K562 (cell line): ENCODE measurements around the gene CAMSAP3. TPM values are rescaled to one million over a fixed set of nuclear protein-coding genes. Genes with fewer than 3 reads are reported as not detected.

ENCODE experiments used
- ATAC-seq: fragments of 200-7000 bp; cut with Tn5 transposase; 3 replicates; pipeline ENCODE4 v1.9.1; 2020; ENCODE audit warnings: moderate library complexity
- BruUV-seq: library from RNA; stranded (reverse); fragments of 400-500 nt; replicated peaks from 2 replicates; lab custom pipeline; 2021; lab: Mats Ljungman, UMichigan
- CTCF ChIA-PET: fragments of 300-600 bp; formaldehyde crosslinking; extraction: SDS; loops from one replicate; lab custom pipeline; 2021; ENCODE audit warnings: low intra/inter-chr PET ratio; lab: Yijun Ruan, JAX
- POLR2A ChIA-PET: fragments of 300-600, 350-650 bp; sonication (Branson Sonifier 250); formaldehyde crosslinking; extraction: SDS; loops from one replicate; lab custom pipeline; 2021; ENCODE audit warnings: antibody characterized with exemption, inconsistent platforms; lab: Yijun Ruan, JAX
- DNase-seq, 4 experiments: peaks; one replicate each; pipeline versions ENCODE4 v3.0.0 to v3.0.0-alpha.2; 2011 to 2018; ENCODE audit warnings: low spot score in 3 of 4, mixed read lengths in 3 of 4; ENCODE audit errors: extremely low read depth in 1 of 4
- FAIRE-seq: peaks from 2 replicates; lab custom pipeline; 2011; peaks lifted over from hg19 to GRCh38; lab: Jason Lieb, UNC
- H2AFZ ChIP-seq: 2 replicates; pipeline ENCODE4 v1.6.0; 2011; ENCODE audit warnings: low read depth, low read length, control low read depth, inconsistent platforms
- H3K27ac ChIP-seq: fragments of 200-600 bp; 3 replicates; pipeline ENCODE4 v1.8.0; 2011; ENCODE audit warnings: low read depth, mild to moderate bottlenecking, control low read depth, inconsistent platforms, low read length, moderate library complexity, mixed read lengths; ENCODE audit errors: extremely low read depth
- H3K27me3 ChIP-seq, 2 experiments: fragments of 300-600 bp in 1 of 2; 2 replicates in 1 of 2; 3 replicates in 1 of 2; pipeline versions ENCODE4 v1.6.0 to v1.8.0; 2011; ENCODE audit warnings: inconsistent platforms in 2 of 2, low read length in 2 of 2, mild to moderate bottlenecking in 1 of 2, mixed read lengths in 1 of 2, moderate library complexity in 1 of 2; ENCODE audit not compliant: control insufficient read depth in 2 of 2, insufficient read depth in 2 of 2
- H3K36me3 ChIP-seq: fragments of 300-600 bp; 3 replicates; pipeline ENCODE4 v1.8.0; 2011; ENCODE audit warnings: mild to moderate bottlenecking, low read length, inconsistent platforms; ENCODE audit not compliant: control insufficient read depth, insufficient read depth
- H3K4me1 ChIP-seq, 2 experiments: fragments of 200-600 bp in 1 of 2; replicated peaks in 1 of 2; 2 replicates in 1 of 2; 3 replicates in 1 of 2; pipeline versions ENCODE4 v1.5.1 to v1.8.0; 2011; ENCODE audit warnings: inconsistent platforms in 2 of 2, low read length in 2 of 2, mild to moderate bottlenecking in 1 of 2, mixed read lengths in 1 of 2, moderate library complexity in 1 of 2; ENCODE audit not compliant: control insufficient read depth in 2 of 2, insufficient read depth in 2 of 2
- H3K4me2 ChIP-seq: 2 replicates; pipeline ENCODE4 v1.6.1; 2011; ENCODE audit warnings: low read length, control low read depth, inconsistent platforms, mixed read lengths; ENCODE audit not compliant: insufficient read depth
- H3K4me3 ChIP-seq: fragments of 200-600 bp; sonication (generic), shearing (Covaris generic); 2 replicates; pipeline ENCODE4 v1.5.1; 2016; ENCODE audit warnings: control low read depth, inconsistent platforms
- H3K79me2 ChIP-seq: fragments of 200-600 bp; 3 replicates; pipeline ENCODE4 v1.8.0; 2011; ENCODE audit warnings: low read length, inconsistent platforms; ENCODE audit not compliant: control insufficient read depth, insufficient read depth
- H3K9ac ChIP-seq, 2 experiments: 2 replicates each; pipeline versions ENCODE4 v1.6.0 to v1.6.1; 2011; ENCODE audit warnings: low read depth in 2 of 2, low read length in 2 of 2, control low read depth in 1 of 2, inconsistent platforms in 1 of 2, mild to moderate bottlenecking in 1 of 2, mixed read lengths in 1 of 2; ENCODE audit not compliant: insufficient read depth in 1 of 2
- H3K9me1 ChIP-seq: one replicate; pipeline ENCODE4 v1.6.0; 2011; ENCODE audit warnings: inconsistent platforms, mild to moderate bottlenecking, low read length, moderate library complexity; ENCODE audit not compliant: control insufficient read depth, insufficient read depth
- H3K9me3 ChIP-seq: replicated peaks from 2 replicates; pipeline ENCODE4 v1.5.1; 2011; ENCODE audit warnings: low read depth, low read length, inconsistent platforms; ENCODE audit not compliant: control insufficient read depth, insufficient read depth
- H4K20me1 ChIP-seq: replicated peaks from 2 replicates; pipeline ENCODE4 v1.6.1; 2011; ENCODE audit warnings: low read length, inconsistent platforms, mixed read lengths; ENCODE audit not compliant: control insufficient read depth, insufficient read depth
- ATF3 ChIP-seq, 2 experiments: fragments of 450-650 bp in 1 of 2; sonication (generic) in 1 of 2; formaldehyde crosslinking in 1 of 2; IDR thresholded peaks in 1 of 2; conservative IDR thresholded peaks in 1 of 2; 2 replicates each; pipeline versions ENCODE4 v1.6.1 to v1.8.1; 2016 to 2023; ENCODE audit warnings: mild to moderate bottlenecking in 2 of 2, moderate library complexity in 2 of 2, inconsistent platforms in 1 of 2, missing genetic modification reagents in 1 of 2
- CBX3 ChIP-seq, 2 experiments: IDR thresholded peaks; 1 replicate in 1 of 2; 2 replicates in 1 of 2; pipeline ENCODE4 v1.6.1; 2012; ENCODE audit warnings: inconsistent platforms in 2 of 2, low read length in 2 of 2, borderline replicate concordance in 1 of 2, control low read depth in 1 of 2
- CCNT2 ChIP-seq: IDR thresholded peaks from 2 replicates; pipeline ENCODE4 v1.6.1; 2011; ENCODE audit warnings: borderline replicate concordance, low read depth, mild to moderate bottlenecking, moderate library complexity, mixed read lengths, low read length; ENCODE audit not compliant: insufficient read length; ENCODE audit errors: extremely low read depth
- CHD2 ChIP-seq: IDR thresholded peaks from 2 replicates; pipeline ENCODE4 v1.6.1; 2011; ENCODE audit warnings: low read depth, low read length
- FOS ChIP-seq: IDR thresholded peaks from 3 replicates; pipeline ENCODE4 v1.6.1; 2011; ENCODE audit not compliant: insufficient read length; ENCODE audit errors: extremely low read depth
- HLTF ChIP-seq: fragments of 450-650 bp; IDR thresholded peaks from 2 replicates; pipeline ENCODE4 v1.6.1; 2016
- OTX1 ChIP-seq: fragments of 450-650 bp; formaldehyde crosslinking; IDR thresholded peaks from 2 replicates; pipeline ENCODE4 v1.4.0; 2022; ENCODE audit warnings: mild to moderate bottlenecking
- SMAD2 ChIP-seq: fragments of 150-350 bp; IDR thresholded peaks from 2 replicates; pipeline ENCODE4 v1.6.1; 2014; ENCODE audit warnings: low read depth, mild to moderate bottlenecking, low read length
- SRSF7 ChIP-seq: fragments of 200-400 bp; formaldehyde crosslinking; optimal IDR thresholded peaks from 2 replicates; pipeline ENCODE3; 2017; ENCODE audit warnings: mild to moderate bottlenecking, low read depth, low read length
- TOE1 ChIP-seq, 2 experiments: fragments of 450-650 bp in 1 of 2; sonication (generic) in 1 of 2; formaldehyde crosslinking in 1 of 2; IDR thresholded peaks; 2 replicates each; pipeline versions ENCODE4 v1.7.1 to v1.8.0; 2016 to 2022; ENCODE audit warnings: borderline replicate concordance in 2 of 2, mild to moderate bottlenecking in 2 of 2, antibody characterized with exemption in 1 of 2, inconsistent platforms in 1 of 2, low read depth in 1 of 2, missing genetic modification reagents in 1 of 2, moderate library complexity in 1 of 2
- ZBTB11 ChIP-seq, 3 experiments: fragments of 200-800 bp in 1 of 3; fragments of 250-450 bp in 1 of 3; fragments of 450-650 bp in 1 of 3; sonication (Bioruptor Pico) in 1 of 3; sonication (Bioruptor generic) in 1 of 3; formaldehyde crosslinking in 1 of 3; IDR thresholded peaks; 2 replicates each; pipeline versions ENCODE4 v1.6.1 to v1.8.0; 2016 to 2022; ENCODE audit warnings: mild to moderate bottlenecking in 2 of 3, missing genetic modification characterization in 2 of 3, missing compliant biosample characterization in 1 of 3, moderate library complexity in 1 of 3
- ZNF717 ChIP-seq: fragments of 250-450 bp; sonication (Bioruptor Pico); IDR thresholded peaks from 2 replicates; pipeline ENCODE4 v1.5.0; 2021
- ZNF75A ChIP-seq: fragments of 450-650 bp; formaldehyde crosslinking; IDR thresholded peaks from 2 replicates; pipeline ENCODE4 v1.4.0; 2020; ENCODE audit warnings: mild to moderate bottlenecking
- WGBS: fragments of 100-300 bp; shearing (Covaris generic); methylation state at CpG from one replicate; pipeline ENCODE4 v1.1.6; 2016; ENCODE audit warnings: low coverage, mixed read lengths; ENCODE audit not compliant: insufficient coverage; ENCODE audit errors: missing lambda C conversion rate; 5-methylcytosine and 5-hydroxymethylcytosine counted together
- in situ Hi-C: fragments of 300-500 bp; cut with MboI; formaldehyde crosslinking; loops from 4 replicates; pipeline ENCODE4 v1.15.0; 2018; ENCODE audit warnings: inconsistent platforms, mixed read lengths
- intact Hi-C: fragments of 100-400 bp; cut with micrococcal nuclease; formaldehyde crosslinking; loops from 2 replicates; pipeline ENCODE4 v1.14.2; 2022
- polyA plus RNA-seq, 8 experiments: library from polyadenylated mRNA; depleted of rRNA in 4 of 8; stranded (reverse) in 5 of 8; unstranded in 3 of 8; fragments of >200 nt; fragmentation: Nextera tagmentation in 2 of 8; fragmentation: Illumina TruSeq in 1 of 8; extraction: Ambion mirVana in 2 of 8; extraction: Trizol in 1 of 8; gene quantifications; 2 replicates each; pipeline versions ENCODE4 v1.2.1 to v1.2.3, GENCODE V29; 2011 to 2014; ENCODE audit warnings: inconsistent platforms in 1 of 8, missing spikeins in 1 of 8
- total RNA-seq, 7 experiments: library from RNA; depleted of rRNA in 6 of 7; stranded (reverse); fragments of >200 nt in 6 of 7; fragmentation: Illumina TruSeq in 2 of 7; extraction: Trizol in 2 of 7; gene quantifications; 2 replicates each; pipeline versions ENCODE4 v1.2.1 to v1.2.3, GENCODE V29; 2011 to 2021; ENCODE audit warnings: low replicate concordance in 1 of 7
- TF ChIP-seq, protein P1 (sequence below): fragments of 250-450 bp; sonication (Bioruptor Pico); IDR thresholded peaks from 2 replicates; pipeline ENCODE4 v1.8.0; 2022; ENCODE audit warnings: inconsistent platforms, mild to moderate bottlenecking, moderate library complexity, borderline replicate concordance

Gene CAMSAP3
- total and polyA plus RNA-seq, 9 of the 15 experiments (the other 6 are each of a cell fraction or from before 2014, with no cell fraction given) = 0.01 to 0.89 (median 0.22) TPM; not detected in 1

DNA sequence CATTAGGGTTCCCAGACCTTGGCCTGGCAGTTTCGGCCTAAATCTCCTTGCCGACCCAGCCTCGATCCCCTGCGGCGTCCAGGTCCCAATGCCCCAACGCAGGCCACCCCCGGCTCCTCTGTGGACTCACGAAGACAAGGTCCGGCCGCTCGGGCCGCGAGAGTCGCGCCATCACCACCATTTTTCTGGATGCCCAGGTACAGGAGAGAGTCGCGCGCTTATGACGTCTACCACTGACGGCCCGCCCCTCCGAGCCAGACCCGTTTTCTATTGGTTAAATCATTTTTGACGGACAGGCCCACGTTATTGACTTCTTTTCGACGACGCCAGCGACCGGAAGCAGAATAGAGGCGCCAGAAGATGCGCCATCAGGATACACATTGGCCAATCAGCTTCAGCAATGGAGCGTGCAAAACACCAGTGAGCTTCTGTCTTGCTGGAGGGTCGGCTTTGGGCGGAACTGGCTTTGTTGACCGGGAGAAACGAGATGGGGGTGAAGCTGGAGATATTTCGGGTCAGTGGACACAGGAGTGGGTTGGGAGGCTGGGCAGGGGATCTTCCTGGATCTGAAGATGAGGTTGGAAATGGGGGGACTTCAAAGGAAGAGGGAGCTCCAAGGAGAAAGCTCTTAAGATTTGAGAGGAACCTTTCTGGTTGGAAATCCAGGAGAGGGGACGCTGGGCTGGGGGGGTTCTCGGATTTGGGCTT lies 33.8 kb downstream of the CAMSAP3 start, which contains the start of the genes PET100 and XAB2:
PET100 (plus strand) TSS at position 447 of the 708 bp plus-strand sequence; CDS start at position 488, 41 bp downstream.
XAB2 (minus strand) TSS at position 199 of the 708 bp plus-strand sequence; CDS start at position 181, 18 bp downstream.
- no peaks in the 10 kb centered on the region for H3K27me3 ChIP-seq
- CTCF ChIA-PET = interaction anchor here (0.7 kb wide), 1 partner anchor 200 kb away, joined by 4 read pairs; the partner anchor contains the start of gene EVI5L
- H3K9ac ChIP-seq = peak within 1 kb of the TSS; percentile 95
- no peaks in the 10 kb centered on the region for H4K20me1 ChIP-seq
- H3K4me1 ChIP-seq = peaks cover 8 to 32% of the 10 kb centered on the region in 2 experiments; a peak in 4 of 5 replicates
- in situ Hi-C loops = no loop called here
- peak within 1 kb of the TSS; percentile 89 for H3K4me3 ChIP-seq
- DNase-seq (peak; percentile 96 to 100 (median 97)), FAIRE-seq (peak; percentile 100), ATAC-seq (peak; percentile 99)
- intact Hi-C loops = no loop called here
- POLR2A ChIA-PET = interaction anchor here (0.6 to 4.8 kb wide), 10 partner anchors 8 to 280 kb away, joined by 3 to 22 read pairs (median 4); partner anchors contain the start of gene MCOLN1
- H3K9me1 ChIP-seq = no peaks in the 10 kb centered on the region
- no peaks in the 10 kb centered on the region for H3K9me3 ChIP-seq
- peak within 1 kb of the TSS; percentile 91 for H3K27ac ChIP-seq
- H3K79me2 ChIP-seq = peaks cover 49% of the 10 kb centered on the region
- peaks cover 37% of the 10 kb centered on the region; the same call in 2 of the 3 replicates for H3K36me3 ChIP-seq
- peak within 1 kb of the TSS; percentile 82 for H2AFZ ChIP-seq
- no TSS peak for BruUV-seq
- peak within 1 kb of the TSS; percentile 99 for H3K4me2 ChIP-seq
- WGBS = under 1% methylated on average over 37 of the region's 40 CpGs
- TF ChIP-seq ZNF75A (CRISPR knock-in tag) (no peak), OTX1 (CRISPR knock-in tag) (no peak), HLTF (no peak), CCNT2 (no peak), ZBTB11 (CRISPR knock-in tag; IDR thresholded peaks at IDR 0.05) (no peak), SMAD2 (no peak), CHD2 (peak; percentile 82), ATF3 (IDR thresholded peaks at IDR 0.05) (peak; percentile 39; the same call in 1 of the 2 replicates), ATF3 (CRISPR knock-in tag; conservative IDR thresholded peaks at IDR 0.05) (0 out of 2 replicates have a peak, but pooled peaks have one; percentile 23), CBX3 (IDR thresholded peaks at IDR 0.05; ENCODE audit: borderline replicate concordance in 1 of 2, low read length in 2 of 2) (peak in 1 of 2 experiments; percentile 74; a peak in 2 of 3 replicates), ZNF717 (CRISPR knock-in tag) (no peak), TOE1 (IDR thresholded peaks at IDR 0.05; ENCODE audit: borderline replicate concordance) (no peak), TOE1 (CRISPR knock-in tag; IDR thresholded peaks at IDR 0.05; ENCODE audit: borderline replicate concordance, low read depth) (no peak), FOS (peak; percentile 97), SRSF7 (no peak)
- TF ChIP-seq, protein P1, sequence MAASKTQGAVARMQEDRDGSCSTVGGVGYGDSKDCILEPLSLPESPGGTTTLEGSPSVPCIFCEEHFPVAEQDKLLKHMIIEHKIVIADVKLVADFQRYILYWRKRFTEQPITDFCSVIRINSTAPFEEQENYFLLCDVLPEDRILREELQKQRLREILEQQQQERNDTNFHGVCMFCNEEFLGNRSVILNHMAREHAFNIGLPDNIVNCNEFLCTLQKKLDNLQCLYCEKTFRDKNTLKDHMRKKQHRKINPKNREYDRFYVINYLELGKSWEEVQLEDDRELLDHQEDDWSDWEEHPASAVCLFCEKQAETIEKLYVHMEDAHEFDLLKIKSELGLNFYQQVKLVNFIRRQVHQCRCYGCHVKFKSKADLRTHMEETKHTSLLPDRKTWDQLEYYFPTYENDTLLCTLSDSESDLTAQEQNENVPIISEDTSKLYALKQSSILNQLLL (CRISPR knock-in tag) = no peak
